ENCODE measurements around the gene TIAM1.

Gene TIAM1

GRCh38 chr21:31288191-31288590 is 55.9 kb downstream of the TIAM1 start:
- H3K27ac ChIP-seq = no peak overlapping the region
- no peak for TF ChIP-seq ZFX (IDR thresholded peaks at IDR 0.05; ENCODE audit: borderline replicate concordance)
- TF ChIP-seq, protein P1, sequence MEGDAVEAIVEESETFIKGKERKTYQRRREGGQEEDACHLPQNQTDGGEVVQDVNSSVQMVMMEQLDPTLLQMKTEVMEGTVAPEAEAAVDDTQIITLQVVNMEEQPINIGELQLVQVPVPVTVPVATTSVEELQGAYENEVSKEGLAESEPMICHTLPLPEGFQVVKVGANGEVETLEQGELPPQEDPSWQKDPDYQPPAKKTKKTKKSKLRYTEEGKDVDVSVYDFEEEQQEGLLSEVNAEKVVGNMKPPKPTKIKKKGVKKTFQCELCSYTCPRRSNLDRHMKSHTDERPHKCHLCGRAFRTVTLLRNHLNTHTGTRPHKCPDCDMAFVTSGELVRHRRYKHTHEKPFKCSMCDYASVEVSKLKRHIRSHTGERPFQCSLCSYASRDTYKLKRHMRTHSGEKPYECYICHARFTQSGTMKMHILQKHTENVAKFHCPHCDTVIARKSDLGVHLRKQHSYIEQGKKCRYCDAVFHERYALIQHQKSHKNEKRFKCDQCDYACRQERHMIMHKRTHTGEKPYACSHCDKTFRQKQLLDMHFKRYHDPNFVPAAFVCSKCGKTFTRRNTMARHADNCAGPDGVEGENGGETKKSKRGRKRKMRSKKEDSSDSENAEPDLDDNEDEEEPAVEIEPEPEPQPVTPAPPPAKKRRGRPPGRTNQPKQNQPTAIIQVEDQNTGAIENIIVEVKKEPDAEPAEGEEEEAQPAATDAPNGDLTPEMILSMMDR (IDR thresholded peaks at IDR 0.05) = no peak

GRCh38 chr21:31287201-31287600 is 56.9 kb downstream of the TIAM1 start:
- TF ChIP-seq, protein P1 (IDR thresholded peaks at IDR 0.05) = no peak
- TF ChIP-seq ZFX (IDR thresholded peaks at IDR 0.05; ENCODE audit: borderline replicate concordance) = no peak
- no peak overlapping the region for H3K27ac ChIP-seq

- no peak overlapping the region for H3K27ac ChIP-seq
- TF ChIP-seq ZFX (IDR thresholded peaks at IDR 0.05; ENCODE audit: borderline replicate concordance) = no peak
- TF ChIP-seq, protein P1 (IDR thresholded peaks at IDR 0.05) = no peak
Measured at GRCh38 chr21:31286621-31287020, 57.4 kb downstream of the TIAM1 start.

DNA sequence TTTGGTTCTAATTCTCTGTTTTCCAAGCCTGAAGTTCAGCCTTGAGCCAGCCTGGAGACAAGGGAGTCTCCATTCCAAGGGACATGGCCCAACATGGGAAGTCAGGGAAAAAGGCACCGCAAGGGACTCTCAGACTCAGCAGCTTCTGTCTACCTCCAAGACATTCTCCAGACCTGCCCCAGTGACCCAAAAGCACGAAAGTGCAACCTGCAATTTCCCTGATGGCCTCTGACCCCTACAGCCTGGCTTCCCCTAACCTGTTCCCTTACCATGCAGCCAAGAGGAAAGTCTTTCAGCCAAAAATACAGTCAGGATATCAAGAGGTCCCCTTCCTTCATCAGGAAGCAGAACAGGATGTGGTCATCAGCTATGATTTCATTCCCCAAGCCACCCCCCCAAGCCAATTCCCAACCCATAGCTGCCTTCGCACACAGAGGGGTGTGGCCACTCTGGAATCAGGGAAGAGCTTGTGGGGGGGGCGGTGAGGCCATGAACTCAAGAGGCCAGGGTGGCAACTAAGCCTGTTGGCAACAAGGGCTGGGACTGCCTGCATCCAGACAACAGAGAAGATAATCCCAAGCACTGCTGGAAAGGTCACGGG is 59.2 kb downstream of the TIAM1 start:
- H3K27ac ChIP-seq = no peak overlapping the region
- TF ChIP-seq, protein P1 (IDR thresholded peaks at IDR 0.05) = no peak
- TF ChIP-seq ZFX (IDR thresholded peaks at IDR 0.05; ENCODE audit: borderline replicate concordance) = no peak

GRCh38 chr21:31283025-31283424 is 61.0 kb downstream of the TIAM1 start:
- no peak for TF ChIP-seq ZFX (IDR thresholded peaks at IDR 0.05; ENCODE audit: borderline replicate concordance)
- TF ChIP-seq, protein P1 (IDR thresholded peaks at IDR 0.05) = no peak
- no peak overlapping the region for H3K27ac ChIP-seq

GRCh38 chr21:31282095-31282709 is 61.9 kb downstream of the TIAM1 start:
- TF ChIP-seq ZFX (IDR thresholded peaks at IDR 0.05; ENCODE audit: borderline replicate concordance) = no peak
- TF ChIP-seq, protein P1 (IDR thresholded peaks at IDR 0.05) = no peak
- no peak overlapping the region for H3K27ac ChIP-seq

GRCh38 chr21:31281561-31281960 is 62.5 kb downstream of the TIAM1 start:
- H3K27ac ChIP-seq = no peak overlapping the region
- TF ChIP-seq, protein P1 (IDR thresholded peaks at IDR 0.05) = no peak
- TF ChIP-seq ZFX (IDR thresholded peaks at IDR 0.05; ENCODE audit: borderline replicate concordance) = no peak
